ENCODE data around the gene ABHD16B. TPM values are rescaled to one million over a fixed set of nuclear protein-coding genes. Genes with fewer than 3 reads are reported as not detected.
A peak's percentile ranks its signal among the peaks of the same experiment; 100 is the strongest.
"Not testable (repeated sequence)": the region's sequence is repeated elsewhere in the genome, so short reads cannot be mapped to it uniquely, and the experiment has no call there.

Gene ABHD16B
- polyA plus RNA-seq, 1 donor: not detected

DNA sequence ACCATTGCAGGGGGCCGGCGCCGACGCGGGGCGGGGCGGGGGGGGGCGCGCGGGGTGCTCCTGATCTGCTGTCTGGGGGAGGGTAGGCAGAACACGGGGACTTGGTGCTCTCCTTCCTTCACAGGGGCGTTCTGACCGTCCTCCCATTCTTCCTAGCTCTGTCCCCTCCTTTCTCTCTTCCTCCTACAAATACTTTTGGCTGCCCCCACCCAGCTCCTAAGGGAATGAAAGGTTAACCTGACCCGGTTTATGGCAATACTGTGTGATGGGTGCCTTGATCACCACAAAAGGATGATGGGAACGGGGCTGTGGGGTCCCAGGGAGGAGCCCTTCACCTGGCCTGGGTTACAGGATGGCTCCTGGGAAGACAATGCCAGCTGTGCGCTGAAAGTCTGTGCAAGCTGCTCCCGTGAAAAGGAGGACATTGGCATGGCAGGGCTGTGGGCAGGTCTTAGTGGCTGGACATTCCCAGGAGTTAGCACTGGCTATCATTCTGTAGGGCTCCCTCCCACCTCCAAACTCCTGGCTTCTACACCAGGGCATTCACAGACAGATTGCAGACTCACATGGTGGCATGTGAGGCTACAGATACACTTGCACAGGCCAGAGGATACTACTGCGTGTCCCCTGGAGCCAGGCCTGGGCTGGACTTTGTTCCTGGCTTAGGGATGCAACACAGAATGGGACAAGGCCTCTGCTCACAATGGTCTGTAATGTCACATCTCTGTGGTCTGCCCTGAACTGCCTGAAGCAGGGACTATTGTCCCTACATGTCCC is 1.9 kb downstream of the ABHD16B start:
- H3K9me3 ChIP-seq (ENCODE audit: control insufficient read depth, low read depth, low read length): peaks cover 8% of the 10 kb centered on the region
- peak overlapping the region; percentile 96 for H3K27ac ChIP-seq (ENCODE audit: low read length)
- no CpG with 5 or more reads among the region's 18 CpGs for WGBS (ENCODE audit: insufficient coverage, low lambda C conversion rate)
- peaks cover 6% of the 10 kb centered on the region for H3K36me3 ChIP-seq (ENCODE audit: control insufficient read depth, insufficient read depth, low read length)
- peaks cover 25% of the 10 kb centered on the region for H3K4me1 ChIP-seq (ENCODE audit: control insufficient read depth, insufficient read depth, low read length)
- no peak for DNase-seq
- H3K4me3 ChIP-seq (ENCODE audit: low read length): peak overlapping the region; percentile 98
- peaks cover 2% of the 10 kb centered on the region for H3K27me3 ChIP-seq (ENCODE audit: control insufficient read depth, insufficient read depth, low read length)

DNA sequence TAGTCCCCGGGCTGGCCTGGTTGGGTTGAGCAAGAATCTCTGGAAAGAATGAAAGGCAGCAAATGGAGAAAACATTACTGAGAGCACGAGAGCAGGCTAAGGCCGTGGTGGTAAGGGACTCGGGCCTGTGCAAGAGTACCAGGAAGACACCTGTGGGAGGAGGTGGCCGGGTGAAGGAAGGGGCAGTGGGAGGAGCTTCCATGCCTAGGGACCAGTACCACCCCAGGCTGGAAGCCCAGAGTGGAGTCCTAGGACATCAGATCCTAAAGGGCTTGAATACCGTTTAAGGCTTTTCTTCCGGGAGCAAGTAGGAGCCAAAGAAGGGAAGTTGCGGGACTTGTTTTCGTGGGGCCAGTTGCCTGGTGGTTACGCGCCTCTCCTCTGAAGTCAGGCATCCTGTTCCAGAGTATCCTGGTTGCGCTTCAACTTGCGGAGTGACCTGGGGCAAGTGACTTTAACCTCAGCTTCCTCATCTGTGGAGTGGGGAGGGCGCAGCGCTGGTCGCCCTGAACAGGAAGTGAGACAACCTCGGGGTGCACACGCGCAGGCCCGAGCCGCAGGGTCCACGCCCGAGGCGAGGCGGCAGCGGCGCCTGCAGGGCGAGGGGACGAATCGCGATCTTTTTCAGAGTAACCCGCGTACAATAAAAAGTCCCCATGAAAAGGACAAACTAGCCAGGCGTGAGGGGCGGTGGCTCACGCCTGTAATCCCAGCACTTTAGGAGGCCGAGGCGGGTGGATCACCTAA is 2.7 kb downstream of the ABHD16B start:
- Histone ChIP-seq H3K27ac (ENCODE audit: low read length) (peak overlapping the region; percentile 96), H3K4me3 (ENCODE audit: low read length) (peak overlapping the region; percentile 98), H3K27me3 (ENCODE audit: control insufficient read depth, insufficient read depth, low read length) (no peaks in the 10 kb centered on the region), H3K9me3 (ENCODE audit: control insufficient read depth, low read depth, low read length) (peaks cover 8% of the 10 kb centered on the region), H3K4me1 (ENCODE audit: control insufficient read depth, insufficient read depth, low read length) (peaks cover 17% of the 10 kb centered on the region), H3K36me3 (ENCODE audit: control insufficient read depth, insufficient read depth, low read length) (peaks cover 14% of the 10 kb centered on the region)
- WGBS (ENCODE audit: insufficient coverage, low lambda C conversion rate): no CpG with 5 or more reads among the region's 38 CpGs
- DNase-seq: peak; percentile 89 to 94

DNA sequence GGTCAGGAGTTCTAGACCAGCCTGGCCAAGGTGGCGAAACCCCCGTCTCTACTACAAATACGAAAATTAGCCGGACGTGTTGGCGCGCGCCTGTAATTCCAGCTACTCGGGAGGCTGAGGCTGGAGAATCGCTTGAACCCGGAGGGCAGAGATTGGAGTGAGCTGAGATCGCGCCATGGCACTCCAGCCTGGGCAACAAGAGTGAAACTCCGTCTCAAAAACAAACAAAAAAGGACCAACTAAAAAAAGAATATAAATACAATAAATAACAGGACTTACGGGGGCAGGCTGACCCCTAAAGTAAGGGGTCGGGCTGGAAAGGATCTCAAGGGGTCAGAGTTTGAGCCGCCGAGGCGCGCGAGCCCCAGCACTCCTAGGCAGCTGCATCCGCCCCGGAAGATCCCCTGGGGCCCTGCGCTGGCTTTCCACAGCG is 3.3 kb downstream of the ABHD16B start:
- peaks cover 20% of the 10 kb centered on the region for H3K36me3 ChIP-seq (ENCODE audit: control insufficient read depth, insufficient read depth, low read length)
- peak overlapping the region; percentile 96 for H3K27ac ChIP-seq (ENCODE audit: low read length)
- DNase-seq: no peak
- WGBS (ENCODE audit: insufficient coverage, low lambda C conversion rate): 0% methylated on average over 2 of the region's 25 CpGs
- H3K27me3 ChIP-seq (ENCODE audit: control insufficient read depth, insufficient read depth, low read length): no peaks in the 10 kb centered on the region
- peak overlapping the region; percentile 98 for H3K4me3 ChIP-seq (ENCODE audit: low read length)
- H3K4me1 ChIP-seq (ENCODE audit: control insufficient read depth, insufficient read depth, low read length): peaks cover 11% of the 10 kb centered on the region
- peaks cover 8% of the 10 kb centered on the region for H3K9me3 ChIP-seq (ENCODE audit: control insufficient read depth, low read depth, low read length)

DNA sequence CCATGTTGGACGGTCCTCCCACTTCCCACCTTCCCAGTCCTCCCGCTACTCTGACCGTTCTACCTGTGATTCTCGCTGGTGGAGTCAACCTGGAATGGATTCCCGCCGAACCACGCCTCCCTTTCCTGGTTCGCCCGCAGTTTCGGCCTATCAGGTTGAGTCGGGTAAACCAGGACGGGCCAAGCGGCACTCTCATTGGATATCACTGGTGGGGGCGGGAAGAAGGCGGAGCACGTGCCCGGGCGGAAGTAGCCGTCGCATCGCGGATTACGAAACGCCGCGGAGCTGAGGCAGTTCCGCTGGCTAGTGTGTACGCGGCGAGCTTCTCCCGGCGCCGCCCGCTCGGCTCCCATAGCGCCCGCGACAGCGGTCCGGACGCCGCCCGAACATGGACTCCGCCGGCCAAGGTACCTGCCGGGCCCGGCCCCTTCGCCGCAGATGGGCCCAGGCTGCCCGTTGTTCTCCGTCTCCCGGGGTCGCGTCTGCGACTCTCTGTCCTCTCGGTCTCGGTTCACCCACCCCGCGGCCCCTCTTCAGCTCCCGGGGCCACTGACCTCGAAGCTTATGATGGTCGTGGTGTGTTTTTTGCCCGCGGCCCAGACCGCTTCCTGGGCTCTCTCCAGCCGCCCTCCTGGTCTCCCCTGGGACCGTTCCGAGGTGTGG is 3.8 kb downstream of the ABHD16B start, which contains the start of gene TPD52L2:
Gene TPD52L2, plus strand, starts transcription at position 293 of the 663 bp plus-strand sequence. Its CDS starts 96 bp downstream, at position 389.
- Histone ChIP-seq H3K4me3 (ENCODE audit: low read length) (peak within 1 kb of the TSS; percentile 98), H3K27me3 (ENCODE audit: control insufficient read depth, insufficient read depth, low read length) (no peaks in the 10 kb centered on the region), H3K4me1 (ENCODE audit: control insufficient read depth, insufficient read depth, low read length) (peaks cover 11% of the 10 kb centered on the region), H3K27ac (ENCODE audit: low read length) (peak within 1 kb of the TSS; percentile 97), H3K36me3 (ENCODE audit: control insufficient read depth, insufficient read depth, low read length) (peaks cover 22% of the 10 kb centered on the region), H3K9me3 (ENCODE audit: control insufficient read depth, low read depth, low read length) (peaks cover 8% of the 10 kb centered on the region)
- peak; percentile 99 to 100 for DNase-seq
- no CpG with 5 or more reads among the region's 68 CpGs for WGBS (ENCODE audit: insufficient coverage, low lambda C conversion rate)

DNA sequence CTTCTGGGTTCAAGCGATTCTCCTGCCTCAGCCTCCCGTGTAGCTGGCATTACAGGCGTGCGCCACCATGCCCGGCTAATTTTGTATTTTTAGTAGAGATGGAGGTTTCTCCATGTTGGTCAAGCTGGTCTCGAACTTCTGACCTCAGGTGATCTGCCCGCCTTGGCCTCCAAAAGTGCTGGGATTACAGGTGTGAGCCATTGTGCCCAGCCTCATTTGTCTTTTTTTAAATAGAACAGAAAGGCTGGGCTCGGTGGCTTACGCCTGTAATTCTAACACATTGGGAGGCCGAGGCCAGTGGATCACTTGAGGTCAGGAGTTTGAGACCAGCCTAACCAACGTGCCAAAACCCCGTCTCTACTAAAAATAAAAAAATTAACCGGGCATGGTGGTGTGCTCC is 5.7 kb downstream of the ABHD16B start:
- not testable (repeated sequence) for H3K27ac ChIP-seq (ENCODE audit: low read length); DNase-seq; H3K4me3 ChIP-seq (ENCODE audit: low read length); H3K27me3 ChIP-seq (ENCODE audit: control insufficient read depth, insufficient read depth, low read length); H3K9me3 ChIP-seq (ENCODE audit: control insufficient read depth, low read depth, low read length)
- H3K4me1 ChIP-seq (ENCODE audit: control insufficient read depth, insufficient read depth, low read length): peaks cover 11% of the 10 kb centered on the region
- H3K36me3 ChIP-seq (ENCODE audit: control insufficient read depth, insufficient read depth, low read length): peaks cover 26% of the 10 kb centered on the region
- WGBS (ENCODE audit: insufficient coverage, low lambda C conversion rate): no CpG with 5 or more reads among the region's 13 CpGs

DNA sequence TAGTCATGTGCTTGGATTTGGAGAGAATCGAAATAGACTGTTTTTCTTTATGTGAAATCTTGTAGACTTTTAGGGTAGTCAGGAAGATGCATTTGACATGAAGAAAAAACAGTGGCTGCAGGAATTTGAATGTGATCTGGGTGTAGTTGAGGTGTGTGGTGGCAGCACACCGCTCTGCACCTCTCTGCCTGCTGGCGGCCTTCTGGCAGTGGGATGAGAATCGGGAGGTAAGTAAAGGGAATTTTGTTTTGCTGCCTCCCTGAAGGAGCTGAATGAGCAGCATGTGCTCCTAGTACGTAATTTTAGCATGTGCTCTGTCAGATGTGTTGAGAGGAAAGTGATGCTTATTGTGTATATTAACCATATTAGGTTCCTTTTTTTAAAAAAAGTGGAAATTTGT is 7.0 kb downstream of the ABHD16B start:
- H3K4me1 ChIP-seq (ENCODE audit: control insufficient read depth, insufficient read depth, low read length): peaks cover 7% of the 10 kb centered on the region
- H3K9me3 ChIP-seq (ENCODE audit: control insufficient read depth, low read depth, low read length): no peaks in the 10 kb centered on the region
- H3K36me3 ChIP-seq (ENCODE audit: control insufficient read depth, insufficient read depth, low read length): peaks cover 31% of the 10 kb centered on the region
- H3K4me3 ChIP-seq (ENCODE audit: low read length): no peak overlapping the region
- 91% methylated on average over 4 of the region's 5 CpGs for WGBS (ENCODE audit: insufficient coverage, low lambda C conversion rate)
- DNase-seq: no peak
- no peak overlapping the region for H3K27ac ChIP-seq (ENCODE audit: low read length)
- H3K27me3 ChIP-seq (ENCODE audit: control insufficient read depth, insufficient read depth, low read length): no peaks in the 10 kb centered on the region

DNA sequence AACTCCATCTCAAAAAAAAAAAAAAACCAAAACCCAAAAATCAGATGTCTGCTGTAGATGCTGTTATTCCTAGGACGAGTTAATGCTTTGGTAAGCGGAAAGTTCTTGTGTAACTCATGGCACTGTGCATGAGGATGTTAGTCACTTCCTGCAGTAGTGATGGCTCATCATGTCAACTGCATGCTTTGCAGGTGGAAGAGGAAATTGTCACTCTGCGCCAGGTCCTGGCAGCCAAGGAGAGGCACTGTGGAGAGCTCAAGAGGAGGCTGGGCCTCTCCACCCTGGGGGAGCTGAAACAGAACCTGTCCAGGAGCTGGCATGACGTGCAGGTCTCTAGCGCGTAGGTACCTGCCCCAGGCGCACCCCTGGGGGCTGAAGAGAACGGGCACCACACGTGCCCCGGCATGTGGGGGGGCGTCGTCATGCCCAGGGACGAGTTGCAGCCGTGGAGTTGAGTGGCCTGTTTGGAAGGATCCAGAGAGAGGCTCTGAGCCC is 12.2 kb downstream of the ABHD16B start:
- Histone ChIP-seq H3K4me1 (ENCODE audit: control insufficient read depth, insufficient read depth, low read length) (no peaks in the 10 kb centered on the region), H3K36me3 (ENCODE audit: control insufficient read depth, insufficient read depth, low read length) (peaks cover 68% of the 10 kb centered on the region), H3K9me3 (ENCODE audit: control insufficient read depth, low read depth, low read length) (no peaks in the 10 kb centered on the region), H3K27me3 (ENCODE audit: control insufficient read depth, insufficient read depth, low read length) (no peaks in the 10 kb centered on the region), H3K4me3 (ENCODE audit: low read length) (no peak overlapping the region), H3K27ac (ENCODE audit: low read length) (no peak overlapping the region)
- 67% methylated on average over 1 of the region's 14 CpGs for WGBS (ENCODE audit: insufficient coverage, low lambda C conversion rate)
- DNase-seq: no peak

DNA sequence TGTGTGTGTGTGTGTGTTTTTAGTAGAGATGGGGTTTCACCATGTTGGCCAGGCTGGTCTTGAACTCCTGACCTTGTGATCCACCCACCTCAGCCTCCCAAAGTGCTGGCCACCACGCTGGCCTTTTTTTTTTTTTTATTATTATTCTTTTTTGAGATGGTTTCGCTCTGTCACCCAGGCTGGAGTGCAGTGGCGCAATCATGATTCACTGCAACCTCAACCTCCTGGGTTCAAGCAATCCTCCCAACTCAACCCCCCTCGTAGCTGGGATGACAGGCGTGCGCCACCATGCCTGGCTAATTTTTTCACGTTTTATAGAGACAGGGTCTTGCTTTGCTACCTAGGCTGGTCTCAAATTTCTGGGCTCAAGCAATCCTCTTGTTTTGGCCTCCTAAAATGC is 12.9 kb downstream of the ABHD16B start:
- H3K4me1 ChIP-seq (ENCODE audit: control insufficient read depth, insufficient read depth, low read length); H3K27me3 ChIP-seq (ENCODE audit: control insufficient read depth, insufficient read depth, low read length); H3K9me3 ChIP-seq (ENCODE audit: control insufficient read depth, low read depth, low read length); H3K27ac ChIP-seq (ENCODE audit: low read length); H3K4me3 ChIP-seq (ENCODE audit: low read length); DNase-seq: not testable (repeated sequence)
- H3K36me3 ChIP-seq (ENCODE audit: control insufficient read depth, insufficient read depth, low read length): peaks cover 68% of the 10 kb centered on the region
- no CpG with 5 or more reads among the region's 7 CpGs for WGBS (ENCODE audit: insufficient coverage, low lambda C conversion rate)

DNA sequence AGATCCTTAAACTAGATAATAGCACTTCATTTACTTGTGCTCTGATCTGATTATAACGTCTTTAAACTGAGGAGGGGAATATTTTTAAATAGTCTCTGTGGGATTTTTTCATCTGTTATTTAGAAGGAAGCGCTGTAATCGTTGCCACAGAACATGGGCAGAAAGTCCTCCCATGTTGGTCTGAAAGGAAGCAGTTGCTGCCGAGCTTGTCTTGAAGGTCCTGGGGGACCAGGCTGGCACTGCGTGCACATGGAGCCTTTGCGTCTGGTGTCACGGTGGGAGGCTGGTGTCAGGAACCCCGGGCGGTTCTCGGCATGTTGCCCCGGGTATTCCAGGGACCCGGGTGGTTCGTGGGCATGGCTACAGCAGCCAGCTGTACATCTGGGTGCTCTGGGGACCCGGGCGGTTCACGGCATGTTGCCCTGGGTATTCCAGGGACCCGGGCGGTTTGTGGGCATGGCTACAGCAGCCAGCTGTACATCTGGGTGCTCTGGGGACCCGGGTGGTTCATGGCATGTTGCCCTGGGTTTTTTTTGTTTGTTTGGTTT is 15.3 kb downstream of the ABHD16B start:
- Histone ChIP-seq H3K9me3 (ENCODE audit: control insufficient read depth, low read depth, low read length) (no peaks in the 10 kb centered on the region), H3K27ac (ENCODE audit: low read length) (no peak overlapping the region), H3K4me3 (ENCODE audit: low read length) (no peak overlapping the region), H3K27me3 (ENCODE audit: control insufficient read depth, insufficient read depth, low read length) (no peaks in the 10 kb centered on the region), H3K36me3 (ENCODE audit: control insufficient read depth, insufficient read depth, low read length) (peaks cover 64% of the 10 kb centered on the region), H3K4me1 (ENCODE audit: control insufficient read depth, insufficient read depth, low read length) (no peaks in the 10 kb centered on the region)
- no peak for DNase-seq
- no CpG with 5 or more reads among the region's 19 CpGs for WGBS (ENCODE audit: insufficient coverage, low lambda C conversion rate)
